HUES48 (cell line): ENCODE results near the gene RASGRF2.

Experiments
- H3K27ac ChIP-seq: one replicate; pipeline ENCODE4 v1.7.0; 2013; ENCODE audit warnings: low read depth, low read length, inconsistent platforms
- H3K27me3 ChIP-seq: 2 replicates; pipeline ENCODE4 v1.6.1; 2013; ENCODE audit warnings: mild to moderate bottlenecking, low read length; ENCODE audit not compliant: control insufficient read depth, insufficient read depth
- H3K36me3 ChIP-seq: 2 replicates; pipeline ENCODE4 v1.6.1; 2013; ENCODE audit warnings: low read length; ENCODE audit not compliant: control insufficient read depth, insufficient read depth
- H3K4me1 ChIP-seq: 2 replicates; pipeline ENCODE4 v1.6.1; 2013; ENCODE audit warnings: mild to moderate bottlenecking, low read length; ENCODE audit not compliant: control insufficient read depth, insufficient read depth
- H3K4me3 ChIP-seq: 2 replicates; pipeline ENCODE4 v1.5.1; 2013; ENCODE audit warnings: mild to moderate bottlenecking, low read depth, low read length
- H3K9ac ChIP-seq: 2 replicates; pipeline ENCODE4 v1.6.1; 2013; ENCODE audit warnings: mild to moderate bottlenecking, low read depth, low read length, moderate library complexity
- H3K9me3 ChIP-seq: 2 replicates; pipeline ENCODE4 v1.6.1; 2013; ENCODE audit warnings: low read length; ENCODE audit not compliant: control insufficient read depth, insufficient read depth

Gene RASGRF2

GRCh38 chr5:81208904-81209303 is 248.7 kb downstream of the RASGRF2 start:
- Histone ChIP-seq H3K27me3 (no peaks in the 10 kb centered on the region), H3K4me1 (no peaks in the 10 kb centered on the region), H3K9me3 (no peaks in the 10 kb centered on the region), H3K4me3 (no peak overlapping the region), H3K9ac (no peak overlapping the region), H3K36me3 (peaks cover 13% of the 10 kb centered on the region; the same call in 1 of the 2 replicates), H3K27ac (no peak overlapping the region)

- H3K36me3 ChIP-seq: peaks cover 10% of the 10 kb centered on the region; the same call in 1 of the 2 replicates
- no peak overlapping the region for H3K27ac ChIP-seq
- no peaks in the 10 kb centered on the region for H3K9me3 ChIP-seq
- H3K9ac ChIP-seq: no peak overlapping the region
- H3K4me3 ChIP-seq: no peak overlapping the region
- H3K27me3 ChIP-seq: no peaks in the 10 kb centered on the region
- H3K4me1 ChIP-seq: no peaks in the 10 kb centered on the region
Measured at GRCh38 chr5:81209386-81209785, 249.2 kb downstream of the RASGRF2 start.

DNA sequence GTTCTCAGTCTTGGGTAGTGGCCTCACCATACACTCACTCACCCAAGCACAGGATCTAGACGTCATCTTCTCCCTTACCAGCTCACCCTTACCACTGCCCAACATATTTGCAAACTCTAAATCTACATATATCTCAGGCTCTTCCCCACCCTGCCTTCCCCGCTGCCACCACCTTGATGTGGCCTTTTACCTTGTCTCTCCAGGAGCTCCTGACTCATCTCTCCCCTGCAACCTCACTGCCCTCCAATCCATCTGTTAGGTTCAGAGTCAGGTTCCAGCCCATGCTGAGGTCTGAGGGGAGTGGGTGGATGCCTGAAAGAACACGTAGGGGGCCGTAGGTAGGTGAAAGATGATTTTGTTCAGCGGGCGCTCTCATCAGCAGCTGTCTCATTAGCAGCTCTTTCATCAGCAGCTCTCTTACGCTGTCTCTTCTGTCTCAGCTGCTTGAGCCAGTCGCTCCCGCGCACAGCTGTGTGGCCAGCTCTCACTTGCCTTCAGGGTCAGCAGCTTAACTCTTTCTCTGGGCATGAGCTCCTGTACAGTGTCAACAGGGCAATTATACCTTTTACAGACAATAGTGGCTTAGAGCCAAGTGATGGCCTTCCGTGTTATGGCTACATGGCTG is 249.8 kb downstream of the RASGRF2 start:
- Histone ChIP-seq H3K4me3 (no peak overlapping the region), H3K27me3 (no peaks in the 10 kb centered on the region), H3K27ac (no peak overlapping the region), H3K9me3 (no peaks in the 10 kb centered on the region), H3K4me1 (no peaks in the 10 kb centered on the region), H3K36me3 (peaks cover 9% of the 10 kb centered on the region; the same call in 1 of the 2 replicates), H3K9ac (no peak overlapping the region)

DNA sequence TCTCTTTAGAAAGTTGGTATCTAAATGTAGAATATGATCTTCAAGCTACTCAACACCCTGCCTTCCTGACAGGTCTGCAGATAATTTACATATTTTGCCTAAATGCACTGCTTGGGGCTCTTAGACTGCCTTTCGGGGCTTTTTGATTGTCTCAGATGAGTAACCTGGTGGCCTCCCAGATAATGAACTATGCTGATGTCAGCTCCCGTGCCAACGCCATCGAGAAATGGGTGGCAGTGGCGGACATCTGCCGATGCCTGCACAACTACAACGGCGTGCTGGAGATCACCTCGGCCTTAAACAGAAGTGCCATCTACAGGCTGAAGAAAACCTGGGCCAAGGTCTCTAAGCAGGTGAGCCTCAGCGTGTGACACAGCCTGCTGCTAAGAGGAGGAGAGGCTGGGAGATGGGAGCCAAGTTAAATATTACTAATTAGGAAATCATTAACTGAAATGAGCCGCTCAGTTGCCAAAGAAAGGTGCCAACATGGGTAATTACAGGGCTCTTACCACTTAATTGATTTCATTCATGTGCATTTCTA is 252.1 kb downstream of the RASGRF2 start:
- Histone ChIP-seq H3K4me3 (no peak overlapping the region), H3K9ac (no peak overlapping the region), H3K36me3 (peaks cover 9% of the 10 kb centered on the region; the same call in 1 of the 2 replicates), H3K9me3 (no peaks in the 10 kb centered on the region), H3K4me1 (no peaks in the 10 kb centered on the region), H3K27ac (no peak overlapping the region), H3K27me3 (no peaks in the 10 kb centered on the region)

GRCh38 chr5:81213070-81213469 is 252.9 kb downstream of the RASGRF2 start:
- Histone ChIP-seq H3K9me3 (no peaks in the 10 kb centered on the region), H3K27me3 (no peaks in the 10 kb centered on the region), H3K9ac (no peak overlapping the region), H3K4me3 (no peak overlapping the region), H3K4me1 (no peaks in the 10 kb centered on the region), H3K36me3 (peaks cover 7% of the 10 kb centered on the region; the same call in 1 of the 2 replicates), H3K27ac (no peak overlapping the region)

- Histone ChIP-seq H3K36me3 (no peaks in the 10 kb centered on the region; the same call in 1 of the 2 replicates), H3K9ac (no peak overlapping the region), H3K27me3 (no peaks in the 10 kb centered on the region), H3K9me3 (no peaks in the 10 kb centered on the region), H3K27ac (no peak overlapping the region), H3K4me3 (no peak overlapping the region), H3K4me1 (no peaks in the 10 kb centered on the region)
Measured at GRCh38 chr5:81214848-81215247, 254.7 kb downstream of the RASGRF2 start.

DNA sequence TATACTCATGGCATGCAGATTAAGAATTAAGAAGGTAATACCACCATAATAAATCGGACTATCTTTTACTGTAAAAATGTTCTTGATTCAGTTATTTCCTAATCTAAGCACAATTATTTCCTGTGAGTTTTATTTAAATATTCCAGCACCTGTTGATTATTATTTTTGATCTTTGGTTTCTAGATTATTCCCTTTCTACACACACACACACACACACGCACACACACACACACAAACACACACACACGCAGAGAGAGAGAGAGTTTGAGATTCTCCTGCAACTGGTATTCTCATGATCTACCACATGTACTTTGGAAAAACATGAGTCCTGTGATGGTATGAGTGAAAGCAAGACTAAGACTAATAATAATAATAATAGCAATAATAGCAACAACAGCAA is 256.0 kb downstream of the RASGRF2 start:
- H3K36me3 ChIP-seq: no peaks in the 10 kb centered on the region; the same call in 1 of the 2 replicates
- H3K9me3 ChIP-seq: no peaks in the 10 kb centered on the region
- H3K27ac ChIP-seq: no peak overlapping the region
- H3K4me3 ChIP-seq: no peak overlapping the region
- no peaks in the 10 kb centered on the region for H3K27me3 ChIP-seq
- H3K9ac ChIP-seq: no peak overlapping the region
- H3K4me1 ChIP-seq: no peaks in the 10 kb centered on the region

GRCh38 chr5:81219389-81219788 is 259.2 kb downstream of the RASGRF2 start:
- no peaks in the 10 kb centered on the region for H3K27me3 ChIP-seq
- H3K27ac ChIP-seq: no peak overlapping the region
- no peaks in the 10 kb centered on the region for H3K9me3 ChIP-seq
- H3K36me3 ChIP-seq: no peaks in the 10 kb centered on the region
- H3K9ac ChIP-seq: no peak overlapping the region
- no peaks in the 10 kb centered on the region for H3K4me1 ChIP-seq
- no peak overlapping the region for H3K4me3 ChIP-seq

DNA sequence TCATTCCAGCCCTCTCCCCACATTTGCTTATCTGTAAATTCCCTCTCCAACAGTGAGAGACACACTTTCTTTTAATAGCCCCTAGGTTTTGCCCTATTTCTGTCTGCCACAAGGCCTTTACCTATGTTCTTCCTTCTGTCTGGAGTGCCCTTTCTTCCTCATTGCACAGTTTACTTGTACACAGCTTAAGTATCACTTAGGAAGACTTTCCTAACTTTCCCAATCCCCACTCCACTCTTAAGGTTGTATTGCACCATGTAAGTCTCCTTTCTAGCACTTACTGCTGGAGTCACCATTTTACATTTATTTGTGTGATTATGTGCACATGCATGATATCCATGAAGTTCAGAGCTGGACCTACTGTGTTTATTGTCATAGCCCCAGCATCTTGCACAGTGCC is 262.1 kb downstream of the RASGRF2 start:
- Histone ChIP-seq H3K36me3 (peaks cover 3% of the 10 kb centered on the region; the same call in 1 of the 2 replicates), H3K9me3 (no peaks in the 10 kb centered on the region), H3K4me3 (no peak overlapping the region), H3K4me1 (no peaks in the 10 kb centered on the region), H3K9ac (no peak overlapping the region), H3K27me3 (no peaks in the 10 kb centered on the region), H3K27ac (no peak overlapping the region)

DNA sequence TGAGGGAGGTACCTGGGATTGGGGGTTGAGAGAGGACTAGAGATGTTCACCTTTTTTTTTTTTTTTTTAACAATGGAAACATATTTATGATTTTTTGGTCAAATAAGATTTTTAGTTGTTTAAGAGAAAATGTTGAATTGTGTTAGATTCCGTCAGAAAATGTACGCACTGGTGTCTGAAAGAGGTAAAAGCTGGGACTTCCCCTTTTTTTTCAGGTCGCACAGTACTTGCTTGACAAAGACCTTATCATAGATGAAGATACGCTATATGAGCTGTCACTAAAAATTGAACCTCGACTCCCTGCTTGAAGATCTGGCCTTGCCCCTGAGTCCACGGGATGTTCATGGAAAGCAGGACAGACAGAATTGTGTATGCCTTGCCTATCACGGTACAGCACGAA is 265.3 kb downstream of the RASGRF2 start:
- Histone ChIP-seq H3K27me3 (no peaks in the 10 kb centered on the region), H3K9ac (no peak overlapping the region), H3K27ac (no peak overlapping the region), H3K4me1 (no peaks in the 10 kb centered on the region), H3K36me3 (peaks cover 3% of the 10 kb centered on the region; the same call in 1 of the 2 replicates), H3K4me3 (no peak overlapping the region), H3K9me3 (no peaks in the 10 kb centered on the region)

GRCh38 chr5:81226286-81226685 is 266.1 kb downstream of the RASGRF2 start:
- Histone ChIP-seq H3K9me3 (no peaks in the 10 kb centered on the region), H3K27me3 (no peaks in the 10 kb centered on the region), H3K9ac (no peak overlapping the region), H3K27ac (no peak overlapping the region), H3K36me3 (peaks cover 3% of the 10 kb centered on the region; the same call in 1 of the 2 replicates), H3K4me1 (no peaks in the 10 kb centered on the region), H3K4me3 (no peak overlapping the region)
